Suppressor macrophage treated with lipopolysaccharide for 1 hour (primary cell): ENCODE data around the gene ALDH3B1.

Source experiments
- DNase-seq, 3 donors: peaks; one replicate each; pipeline ENCODE4 v3.0.0-alpha.2; 2020 to 2022

The ALDH3B1 gene

GRCh38 chr11:68032997-68033707 is 23.0 kb downstream of the ALDH3B1 start:
- DNase-seq = no peak

GRCh38 chr11:68033708-68034045 is 23.6 kb downstream of the ALDH3B1 start:
- no peak for DNase-seq

- no peak for DNase-seq
Observed at GRCh38 chr11:68035266-68035876, 25.2 kb downstream of the ALDH3B1 start.

GRCh38 chr11:68036141-68036716 is 26.1 kb downstream of the ALDH3B1 start:
- peak; percentile 71 to 83 (median 79) for DNase-seq

- DNase-seq = peak; percentile 94 to 95 (median 94)
Observed at GRCh38 chr11:68036717-68037239, 26.7 kb downstream of the ALDH3B1 start.

GRCh38 chr11:68037411-68038225 is 27.5 kb downstream of the ALDH3B1 start:
- DNase-seq = peak in 1 of 3 donors; percentile 11

GRCh38 chr11:68038226-68038717 is 28.1 kb downstream of the ALDH3B1 start:
- no peak for DNase-seq

- DNase-seq = peak; percentile 87 to 95 (median 87)
Observed at GRCh38 chr11:68038718-68039525, 28.8 kb downstream of the ALDH3B1 start, which contains the start of gene TCIRG1. Gene TCIRG1 (plus strand): TSS chr11:68039025. CDS start chr11:68041272, 2,247 bp downstream.

GRCh38 chr11:68039526-68040086 is 29.5 kb downstream of the ALDH3B1 start:
- peak in 2 of 3 donors; percentile 20 to 43 for DNase-seq

- DNase-seq = peak; percentile 62 to 81 (median 71)
Observed at GRCh38 chr11:68040101-68040956, 30.2 kb downstream of the ALDH3B1 start.

- DNase-seq = no peak
Observed at GRCh38 chr11:68040957-68041591, 30.9 kb downstream of the ALDH3B1 start.

- DNase-seq = no peak
Observed at GRCh38 chr11:68041617-68042218, 31.6 kb downstream of the ALDH3B1 start.

GRCh38 chr11:68042219-68043028 is 32.3 kb downstream of the ALDH3B1 start:
- DNase-seq = no peak

GRCh38 chr11:68043029-68043348 is 32.9 kb downstream of the ALDH3B1 start:
- peak in 1 of 3 donors; percentile 50 for DNase-seq

- DNase-seq = peak; percentile 63 to 83 (median 68)
Observed at GRCh38 chr11:68043349-68044144, 33.4 kb downstream of the ALDH3B1 start.

- no peak for DNase-seq
Observed at GRCh38 chr11:68044145-68044813, 34.2 kb downstream of the ALDH3B1 start.

- DNase-seq = no peak
Observed at GRCh38 chr11:68044898-68045351, 34.8 kb downstream of the ALDH3B1 start.
